Glutamatergic neuron (in vitro differentiated cells): ENCODE data around the gene POLR1B. TPM values are rescaled to one million over a fixed set of nuclear protein-coding genes. Genes with fewer than 3 reads are reported as not detected.
"Not testable (repeated sequence)": the region's sequence is repeated elsewhere in the genome, so short reads cannot be mapped to it uniquely, and the experiment has no call there.

Source experiments
- DNase-seq: peaks from one replicate; pipeline ENCODE4 v3.0.0; 2022
- H3K27ac Mint-ChIP-seq: one replicate; pipeline ENCODE4 v1.8.0; 2020; ENCODE audit warnings: mild to moderate bottlenecking, mixed read lengths, inconsistent platforms; ENCODE audit not compliant: unreplicated experiment
- H3K27me3 Mint-ChIP-seq: one replicate; pipeline ENCODE4 v1.8.0; 2020; ENCODE audit warnings: mild to moderate bottlenecking, moderate library complexity, mixed read lengths, inconsistent platforms; ENCODE audit not compliant: unreplicated experiment
- H3K36me3 Mint-ChIP-seq: one replicate; pipeline ENCODE4 v1.8.0; 2020; ENCODE audit warnings: mild to moderate bottlenecking, mixed read lengths, inconsistent platforms; ENCODE audit not compliant: unreplicated experiment
- H3K4me1 Mint-ChIP-seq: one replicate; pipeline ENCODE4 v1.8.0; 2020; ENCODE audit warnings: mild to moderate bottlenecking, low read depth, mixed read lengths, inconsistent platforms; ENCODE audit not compliant: unreplicated experiment
- H3K4me3 Mint-ChIP-seq: one replicate; pipeline ENCODE4 v1.8.0; 2020; ENCODE audit warnings: mild to moderate bottlenecking, mixed read lengths, inconsistent platforms; ENCODE audit not compliant: unreplicated experiment
- H3K9me3 Mint-ChIP-seq: one replicate; pipeline ENCODE4 v1.8.0; 2020; ENCODE audit warnings: mild to moderate bottlenecking, moderate library complexity, mixed read lengths, inconsistent platforms; ENCODE audit not compliant: unreplicated experiment
- total RNA-seq: library from RNA; stranded (reverse); fragmentation: NEBNext Ultra II Directional; extraction: Animal tissue kit (Norgen Biotek cat#: 25700); gene quantifications from one replicate; pipeline ENCODE4 v1.2.1, GENCODE V29; 2021; ENCODE audit not compliant: unreplicated experiment
- TF ChIP-seq, protein P1 (sequence below): fragments of 200-600 bp; sonication (generic); IDR thresholded peaks from one replicate; pipeline ENCODE4 v1.5.0; 2021; ENCODE audit not compliant: partially characterized antibody, unreplicated experiment

The POLR1B gene
- total RNA-seq, 1 donor from 2014 or later, result 13.9 TPM

DNA sequence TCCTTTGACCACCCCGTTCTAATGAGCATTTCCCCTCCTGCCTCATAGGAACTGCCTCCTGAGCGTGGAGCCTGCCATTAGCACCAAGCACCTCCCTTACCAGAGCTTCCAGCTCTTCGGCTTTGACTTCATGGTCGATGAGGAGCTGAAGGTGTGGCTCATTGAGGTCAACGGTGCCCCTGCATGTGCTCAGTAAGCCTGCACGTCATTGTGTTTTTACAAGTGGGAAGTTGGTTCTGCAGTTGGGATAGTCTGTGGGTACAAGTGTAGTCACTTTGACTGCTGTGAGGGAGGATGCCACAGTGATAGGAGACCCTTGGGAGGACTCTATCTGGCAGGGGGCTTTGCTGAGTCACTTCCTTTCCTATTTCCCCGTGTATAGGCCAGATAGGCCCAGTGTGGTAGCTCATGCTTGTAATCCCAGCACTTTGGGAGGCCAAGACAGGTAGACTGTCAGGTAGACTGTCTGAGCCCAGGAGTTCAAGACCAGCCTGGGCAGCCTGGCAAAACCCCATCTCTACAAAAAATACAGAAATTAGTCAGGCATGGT, 22.0 kb upstream of the POLR1B start:
- Mint-ChIP-seq H3K4me1 (no peaks in the 10 kb centered on the region), H3K27ac (no peak overlapping the region), H3K27me3 (peaks cover 6% of the 10 kb centered on the region), H3K9me3 (peaks cover 7% of the 10 kb centered on the region), H3K36me3 (peaks cover 18% of the 10 kb centered on the region), H3K4me3 (no peak overlapping the region)
- DNase-seq, result no peak
- TF ChIP-seq, protein P1, sequence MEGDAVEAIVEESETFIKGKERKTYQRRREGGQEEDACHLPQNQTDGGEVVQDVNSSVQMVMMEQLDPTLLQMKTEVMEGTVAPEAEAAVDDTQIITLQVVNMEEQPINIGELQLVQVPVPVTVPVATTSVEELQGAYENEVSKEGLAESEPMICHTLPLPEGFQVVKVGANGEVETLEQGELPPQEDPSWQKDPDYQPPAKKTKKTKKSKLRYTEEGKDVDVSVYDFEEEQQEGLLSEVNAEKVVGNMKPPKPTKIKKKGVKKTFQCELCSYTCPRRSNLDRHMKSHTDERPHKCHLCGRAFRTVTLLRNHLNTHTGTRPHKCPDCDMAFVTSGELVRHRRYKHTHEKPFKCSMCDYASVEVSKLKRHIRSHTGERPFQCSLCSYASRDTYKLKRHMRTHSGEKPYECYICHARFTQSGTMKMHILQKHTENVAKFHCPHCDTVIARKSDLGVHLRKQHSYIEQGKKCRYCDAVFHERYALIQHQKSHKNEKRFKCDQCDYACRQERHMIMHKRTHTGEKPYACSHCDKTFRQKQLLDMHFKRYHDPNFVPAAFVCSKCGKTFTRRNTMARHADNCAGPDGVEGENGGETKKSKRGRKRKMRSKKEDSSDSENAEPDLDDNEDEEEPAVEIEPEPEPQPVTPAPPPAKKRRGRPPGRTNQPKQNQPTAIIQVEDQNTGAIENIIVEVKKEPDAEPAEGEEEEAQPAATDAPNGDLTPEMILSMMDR, result no peak

DNA sequence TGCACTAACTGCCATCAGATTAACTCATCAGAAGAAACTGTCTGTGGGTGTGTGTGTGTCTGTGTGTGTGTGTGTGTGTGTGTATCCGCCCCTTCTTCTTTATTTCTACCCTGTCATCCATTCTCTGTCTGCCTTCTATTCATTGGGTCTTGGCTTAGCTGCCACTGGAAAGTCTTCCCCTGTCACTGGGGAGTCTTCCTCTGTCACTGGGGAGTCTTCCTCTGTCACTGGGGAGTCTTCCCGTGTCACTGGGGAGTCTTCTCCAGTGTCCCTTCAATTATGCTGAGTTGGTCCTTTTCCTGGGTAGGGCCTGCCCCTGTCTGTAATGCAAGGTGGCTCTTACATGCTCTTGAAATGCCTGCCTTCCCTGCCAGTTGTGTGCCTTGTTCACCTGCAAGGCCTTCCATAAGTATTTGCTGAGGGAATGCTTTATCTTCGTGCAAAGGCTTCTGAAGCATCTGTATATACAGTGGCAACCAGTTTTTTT, 18.9 kb upstream of the POLR1B start:
- H3K4me1 Mint-ChIP-seq, result no peaks in the 10 kb centered on the region
- H3K36me3 Mint-ChIP-seq, result peaks cover 18% of the 10 kb centered on the region
- H3K4me3 Mint-ChIP-seq, result no peak overlapping the region
- no peak for DNase-seq
- peaks cover 6% of the 10 kb centered on the region for H3K27me3 Mint-ChIP-seq
- no peak overlapping the region for H3K27ac Mint-ChIP-seq
- peaks cover 5% of the 10 kb centered on the region for H3K9me3 Mint-ChIP-seq
- TF ChIP-seq, protein P1, result no peak

DNA sequence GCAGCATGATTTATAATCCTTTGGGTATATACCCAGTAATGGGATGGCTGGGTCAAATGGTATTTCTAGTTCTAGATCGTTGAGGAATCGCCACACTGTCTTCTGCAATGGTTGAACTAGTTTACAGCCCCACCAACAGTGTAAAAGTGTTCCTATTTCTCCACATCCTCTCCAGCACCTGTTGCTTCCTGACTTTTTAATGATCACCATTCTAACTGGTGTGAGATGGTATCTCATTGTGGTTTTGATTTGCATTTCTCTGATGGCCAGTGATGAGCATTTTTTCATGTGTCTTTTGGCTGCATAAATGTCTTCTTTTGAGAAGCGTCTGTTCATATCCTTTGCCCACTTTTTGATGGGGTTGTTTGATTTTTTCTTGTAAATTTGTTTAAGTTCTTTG, 18.0 kb upstream of the POLR1B start:
- H3K27me3 Mint-ChIP-seq, H3K27ac Mint-ChIP-seq: not testable (repeated sequence)

DNA sequence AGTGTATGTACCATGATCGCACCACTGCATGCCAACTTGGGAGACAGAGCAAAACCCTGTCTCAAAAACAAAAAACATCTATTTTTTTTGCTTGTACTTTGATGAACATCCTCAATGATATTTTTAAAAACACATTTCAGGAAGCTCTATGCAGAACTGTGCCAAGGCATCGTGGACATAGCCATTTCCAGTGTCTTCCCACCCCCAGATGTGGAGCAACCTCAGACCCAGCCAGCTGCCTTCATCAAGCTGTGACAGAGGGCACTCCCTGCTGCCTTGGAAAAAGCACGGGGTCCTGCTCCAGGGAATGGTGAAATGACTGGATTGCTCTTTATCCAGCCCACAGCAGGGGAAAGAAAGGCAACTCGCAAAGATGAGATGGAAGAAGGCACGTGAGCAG, 13.7 kb upstream of the POLR1B start:
- Mint-ChIP-seq H3K9me3 (peaks cover 4% of the 10 kb centered on the region), H3K36me3 (peaks cover 3% of the 10 kb centered on the region), H3K27me3 (no peaks in the 10 kb centered on the region), H3K4me1 (no peaks in the 10 kb centered on the region), H3K4me3 (no peak overlapping the region), H3K27ac (no peak overlapping the region)
- TF ChIP-seq, protein P1, result no peak
- no peak for DNase-seq

More for the DNA sequence above, 18.0 kb upstream of the POLR1B start:
- DNase-seq, H3K4me3 Mint-ChIP-seq, H3K9me3 Mint-ChIP-seq, H3K4me1 Mint-ChIP-seq: not testable (repeated sequence)
- peaks cover 18% of the 10 kb centered on the region for H3K36me3 Mint-ChIP-seq

DNA sequence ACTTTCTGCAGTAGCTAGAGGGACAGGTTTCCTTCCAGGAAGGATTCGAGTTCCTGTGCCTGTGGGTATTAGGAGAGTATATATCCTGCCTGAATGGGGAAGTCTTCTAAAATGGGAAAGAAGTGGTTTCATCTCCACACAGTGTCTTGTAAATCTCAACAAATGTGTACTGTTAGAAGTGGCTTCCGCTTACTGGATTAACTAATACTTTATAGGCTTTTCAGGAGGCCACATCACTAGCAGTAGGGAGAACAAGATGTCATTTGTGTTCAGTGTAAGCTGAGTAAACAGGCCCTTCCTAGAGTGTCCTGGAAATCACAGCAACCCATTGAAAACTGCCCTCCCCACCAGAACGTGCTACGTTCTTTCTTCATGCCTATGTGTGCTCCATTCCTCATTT, 12.5 kb upstream of the POLR1B start:
- no peak overlapping the region for H3K27ac Mint-ChIP-seq
- TF ChIP-seq, protein P1, result no peak
- no peak overlapping the region for H3K4me3 Mint-ChIP-seq
- H3K27me3 Mint-ChIP-seq, result no peaks in the 10 kb centered on the region
- no peaks in the 10 kb centered on the region for H3K4me1 Mint-ChIP-seq
- peaks cover 1% of the 10 kb centered on the region for H3K9me3 Mint-ChIP-seq
- H3K36me3 Mint-ChIP-seq, result peaks cover 5% of the 10 kb centered on the region
- DNase-seq, result no peak

DNA sequence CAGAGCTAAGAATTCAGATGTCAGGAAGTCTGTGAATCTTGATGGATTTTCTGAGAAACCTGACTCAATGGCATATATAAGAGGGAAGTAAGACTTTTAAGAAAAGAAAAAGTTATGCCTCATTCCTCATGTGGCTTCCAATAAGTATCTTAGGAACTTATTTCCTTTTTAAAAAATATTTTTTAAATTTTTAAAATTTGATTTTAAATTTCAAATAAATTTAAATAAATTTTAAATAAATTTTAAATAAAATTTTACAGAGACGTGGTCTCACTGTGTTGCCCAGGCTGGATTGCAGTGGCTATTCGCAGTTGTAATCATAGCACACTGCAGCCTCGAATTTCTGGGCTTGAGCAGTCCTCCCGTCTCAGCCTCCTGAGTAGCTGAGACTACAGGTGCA, 11.5 kb upstream of the POLR1B start:
- Mint-ChIP-seq H3K36me3 (peaks cover 9% of the 10 kb centered on the region), H3K4me3 (no peak overlapping the region), H3K27me3 (no peaks in the 10 kb centered on the region), H3K27ac (no peak overlapping the region), H3K9me3 (peaks cover 1% of the 10 kb centered on the region), H3K4me1 (no peaks in the 10 kb centered on the region)
- TF ChIP-seq, protein P1, result no peak
- no peak for DNase-seq
